ENCODE results near the gene C16orf96. TPM values are rescaled to one million over a fixed set of nuclear protein-coding genes. Genes with fewer than 3 reads are reported as not detected.

The C16orf96 gene
- total and polyA plus RNA-seq, 2 of the 13 experiments (the other 11 are each of a cell fraction or from before 2014, with no cell fraction given) = 0.03 TPM; not detected in 1

- TF ChIP-seq ZNF687 (CRISPR knock-in tag; IDR thresholded peaks at IDR 0.05) (peak; percentile 81), PHF8 (CRISPR knock-in tag; IDR thresholded peaks at IDR 0.05) (no peak), ASH2L (IDR thresholded peaks at IDR 0.05; ENCODE audit: insufficient read length, low read depth, low read length) (no peak), ZNF589 (CRISPR knock-in tag; conservative IDR thresholded peaks at IDR 0.05) (no peak), GATAD2A (CRISPR knock-in tag; IDR thresholded peaks at IDR 0.05) (peak; percentile 14; the same call in 1 of the 2 replicates), SMC3 (IDR thresholded peaks at IDR 0.05; ENCODE audit: low read length) (no peak), ZNF879 (CRISPR knock-in tag; IDR thresholded peaks at IDR 0.05) (no peak), RERE (CRISPR knock-in tag; IDR thresholded peaks at IDR 0.05; ENCODE audit: low read depth) (no peak), ZNF678 (CRISPR knock-in tag; IDR thresholded peaks at IDR 0.05) (no peak), ZMAT5 (CRISPR knock-in tag; IDR thresholded peaks at IDR 0.05; ENCODE audit: borderline replicate concordance, low read depth) (no peak), ETV6 (CRISPR knock-in tag; conservative IDR thresholded peaks at IDR 0.05) (no peak), CREB3 (CRISPR knock-in tag; IDR thresholded peaks at IDR 0.05) (no peak), SMAD1 (CRISPR knock-in tag; IDR thresholded peaks at IDR 0.05; ENCODE audit: borderline replicate concordance, low read depth) (no peak), ZNF615 (CRISPR knock-in tag; IDR thresholded peaks at IDR 0.05; ENCODE audit: borderline replicate concordance) (no peak), HOXA3 (CRISPR knock-in tag; IDR thresholded peaks at IDR 0.05) (peak; percentile 20), RELA (CRISPR knock-in tag; IDR thresholded peaks at IDR 0.05) (no peak), SP2 (CRISPR knock-in tag; IDR thresholded peaks at IDR 0.05) (no peak), ZNF747 (CRISPR knock-in tag; IDR thresholded peaks at IDR 0.05; ENCODE audit: borderline replicate concordance) (no peak), ZNF777 (CRISPR knock-in tag; IDR thresholded peaks at IDR 0.05) (0 out of 2 replicates have a peak, but pooled peaks have one; percentile 20)
These were observed 62.7 kb downstream of the C16orf96 start (continued) for GRCh38 chr16:4618645-4619418.

Measured in HepG2 (cell line).